Ectodermal cell (in vitro differentiated cells): ENCODE measurements around the gene PSPC1.
"Not testable (repeated sequence)": the region's sequence is repeated elsewhere in the genome, so short reads cannot be mapped to it uniquely, and the experiment has no call there.

Experiments used
- H3K27ac ChIP-seq: 2 replicates; pipeline ENCODE4 v1.7.0; 2013; ENCODE audit warnings: mild to moderate bottlenecking, low read depth, low read length; ENCODE audit not compliant: insufficient read depth, poor library complexity, severe bottlenecking
- H3K27me3 ChIP-seq: 2 replicates; pipeline ENCODE4 v1.7.0; 2013; ENCODE audit warnings: mild to moderate bottlenecking, low read length; ENCODE audit not compliant: insufficient read depth, control insufficient read depth, poor library complexity, severe bottlenecking
- H3K36me3 ChIP-seq: one replicate; pipeline ENCODE4 v1.7.0; 2013; ENCODE audit warnings: low read length; ENCODE audit not compliant: control insufficient read depth, insufficient read depth
- H3K4me1 ChIP-seq: one replicate; pipeline ENCODE4 v1.7.0; 2013; ENCODE audit warnings: low read length; ENCODE audit not compliant: control insufficient read depth, insufficient read depth
- H3K4me3 ChIP-seq: 2 replicates; pipeline ENCODE4 v1.7.0; 2013; ENCODE audit warnings: low read depth, low read length, control low read depth; ENCODE audit not compliant: insufficient read depth
- H3K9me3 ChIP-seq: 2 replicates; pipeline ENCODE4 v1.7.0; 2013; ENCODE audit warnings: mild to moderate bottlenecking, low read length, moderate library complexity; ENCODE audit not compliant: control insufficient read depth
- WGBS, 2 experiments: methylation state at CpG; one replicate each; pipeline ENCODE4 v1.1.7; 2013; ENCODE audit warnings: missing lambda C conversion rate in 2 of 2; 5-methylcytosine and 5-hydroxymethylcytosine counted together

The PSPC1 gene

DNA sequence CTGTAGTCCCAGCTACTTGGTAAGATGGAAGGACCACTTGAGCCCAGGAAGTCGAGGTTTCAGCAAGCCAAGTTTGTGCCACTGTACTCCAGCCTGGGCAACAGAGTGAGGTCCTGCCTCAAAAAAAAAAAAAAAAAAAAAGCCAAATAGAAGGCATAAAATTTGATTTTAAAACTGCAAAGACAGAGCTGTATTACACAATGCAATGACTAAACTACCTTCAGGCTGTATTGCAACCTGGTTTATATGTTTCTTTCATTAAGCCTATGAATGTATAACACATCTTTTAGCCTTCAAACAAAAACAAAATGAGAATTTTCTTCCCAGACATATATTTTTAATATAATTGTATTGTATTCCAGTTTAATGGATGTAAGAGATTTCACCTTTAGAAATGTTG is 73.7 kb downstream of the PSPC1 start:
- H3K9me3 ChIP-seq, H3K4me1 ChIP-seq, H3K36me3 ChIP-seq, H3K27me3 ChIP-seq, H3K27ac ChIP-seq, H3K4me3 ChIP-seq: not testable (repeated sequence)
- 90 to 100% methylated on average over 1 of the region's 1 CpG for WGBS, 2 experiments

DNA sequence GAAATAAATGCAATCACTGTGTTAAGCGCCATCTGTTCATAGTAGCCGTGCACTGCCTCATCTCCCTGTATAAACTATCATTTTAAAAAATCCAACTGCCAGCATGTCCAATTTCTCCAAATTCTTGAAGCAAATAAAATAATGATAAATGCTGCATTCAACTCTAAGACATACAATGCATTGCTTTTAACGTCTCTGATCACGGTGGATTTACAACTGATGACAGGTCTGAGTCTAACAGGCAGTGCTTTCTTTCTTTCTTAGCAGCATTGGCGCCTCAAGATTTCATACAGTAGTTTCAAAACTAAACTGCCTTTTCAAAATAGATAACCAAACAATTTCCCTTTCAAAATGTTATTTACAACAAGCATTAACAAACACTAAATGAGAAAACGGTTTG is 78.5 kb downstream of the PSPC1 start:
- H3K4me3 ChIP-seq, H3K27me3 ChIP-seq, H3K9me3 ChIP-seq, H3K27ac ChIP-seq, H3K36me3 ChIP-seq, H3K4me1 ChIP-seq: not testable (repeated sequence)
- WGBS, 2 experiments = 83 to 89% methylated on average over 5 to 6 of the region's 6 CpGs

GRCh38 chr13:19701619-19702018 is 81.1 kb downstream of the PSPC1 start:
- not testable (repeated sequence) for H3K36me3 ChIP-seq, H3K4me1 ChIP-seq, H3K27ac ChIP-seq, H3K4me3 ChIP-seq, H3K27me3 ChIP-seq, H3K9me3 ChIP-seq

GRCh38 chr13:19700963-19701362 is 81.8 kb downstream of the PSPC1 start:
- H3K4me3 ChIP-seq, H3K27me3 ChIP-seq, H3K4me1 ChIP-seq, H3K27ac ChIP-seq, H3K36me3 ChIP-seq, H3K9me3 ChIP-seq: not testable (repeated sequence)
- 65 to 74% methylated on average over 1 to 2 of the region's 5 CpGs for WGBS, 2 experiments

DNA sequence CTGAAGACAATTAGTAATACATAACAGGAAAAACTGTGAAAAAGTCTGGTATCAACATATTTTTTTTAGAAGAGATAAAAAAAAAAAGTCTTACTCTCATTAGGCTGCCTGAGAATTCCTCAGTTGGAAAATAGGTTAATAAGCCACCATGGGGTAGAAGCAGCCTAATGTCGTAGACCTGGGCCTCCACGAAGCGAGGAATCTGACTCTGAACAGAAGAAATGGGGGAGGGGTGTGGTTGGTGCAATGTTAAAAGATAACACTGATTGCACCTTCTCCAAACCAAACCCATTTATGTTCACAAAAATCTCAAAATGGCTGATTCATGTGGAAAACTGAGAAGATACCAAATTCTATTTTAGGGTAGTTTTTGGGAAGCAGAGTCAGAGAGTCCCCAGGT is 86.9 kb downstream of the PSPC1 start:
- H3K36me3 ChIP-seq = no peaks in the 10 kb centered on the region
- H3K4me3 ChIP-seq = no peak overlapping the region
- 37 to 46% methylated on average over 3 of the region's 3 CpGs for WGBS, 2 experiments
- H3K27me3 ChIP-seq = no peaks in the 10 kb centered on the region
- H3K4me1 ChIP-seq = no peaks in the 10 kb centered on the region
- no peaks in the 10 kb centered on the region for H3K9me3 ChIP-seq
- no peak overlapping the region for H3K27ac ChIP-seq

GRCh38 chr13:19695428-19695827 is 87.3 kb downstream of the PSPC1 start:
- Histone ChIP-seq H3K4me3 (no peak overlapping the region), H3K27ac (no peak overlapping the region), H3K36me3 (no peaks in the 10 kb centered on the region), H3K27me3 (no peaks in the 10 kb centered on the region), H3K4me1 (no peaks in the 10 kb centered on the region), H3K9me3 (no peaks in the 10 kb centered on the region)
- WGBS, 2 experiments = 57 to 80% methylated on average over 1 of the region's 1 CpG

DNA sequence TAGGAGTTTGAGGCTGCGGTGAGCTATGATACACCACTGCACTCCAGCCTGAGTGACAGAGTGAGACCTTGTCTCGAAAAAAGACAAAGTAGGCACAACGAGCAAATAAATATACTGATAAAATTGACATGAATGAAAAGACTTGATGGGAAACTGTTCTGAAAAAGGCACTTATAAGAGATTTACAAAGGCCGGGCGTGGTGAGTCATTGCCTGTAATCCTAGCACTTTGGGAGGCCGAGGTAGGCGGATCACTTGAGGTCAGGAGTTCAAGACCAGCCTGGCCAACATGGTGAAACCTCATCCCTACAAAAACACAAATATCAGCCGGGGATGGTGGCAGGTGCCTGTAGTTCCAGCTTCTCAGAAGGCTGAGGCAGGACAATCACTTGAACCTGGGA is 91.3 kb downstream of the PSPC1 start:
- H3K36me3 ChIP-seq = not testable (repeated sequence)
- 91% methylated on average over 8 of the region's 8 CpGs for WGBS, 2 experiments

GRCh38 chr13:19685437-19685836 is 97.3 kb downstream of the PSPC1 start:
- Histone ChIP-seq H3K4me3 (no peak overlapping the region), H3K27me3 (no peaks in the 10 kb centered on the region), H3K9me3 (no peaks in the 10 kb centered on the region), H3K4me1 (no peaks in the 10 kb centered on the region), H3K27ac (no peak overlapping the region), H3K36me3 (no peaks in the 10 kb centered on the region)

More for the DNA sequence above, 91.3 kb downstream of the PSPC1 start:
- not testable (repeated sequence) for H3K9me3 ChIP-seq, H3K4me1 ChIP-seq, H3K4me3 ChIP-seq, H3K27ac ChIP-seq, H3K27me3 ChIP-seq

- Histone ChIP-seq H3K27me3 (no peaks in the 10 kb centered on the region), H3K27ac (no peak overlapping the region), H3K36me3 (no peaks in the 10 kb centered on the region), H3K4me3 (no peak overlapping the region), H3K9me3 (no peaks in the 10 kb centered on the region), H3K4me1 (no peaks in the 10 kb centered on the region)
- WGBS, 2 experiments = 92 to 94% methylated on average over 4 of the region's 5 CpGs
Observed at GRCh38 chr13:19685034-19685433, 97.7 kb downstream of the PSPC1 start.

GRCh38 chr13:19681517-19681916 is 101.2 kb downstream of the PSPC1 start:
- no peak overlapping the region for H3K4me3 ChIP-seq
- H3K27ac ChIP-seq = no peak overlapping the region
- no peaks in the 10 kb centered on the region for H3K9me3 ChIP-seq
- no peaks in the 10 kb centered on the region for H3K4me1 ChIP-seq
- H3K36me3 ChIP-seq = peaks cover 6% of the 10 kb centered on the region
- H3K27me3 ChIP-seq = no peaks in the 10 kb centered on the region
- 37 to 67% methylated on average over 1 to 2 of the region's 2 CpGs for WGBS, 2 experiments

DNA sequence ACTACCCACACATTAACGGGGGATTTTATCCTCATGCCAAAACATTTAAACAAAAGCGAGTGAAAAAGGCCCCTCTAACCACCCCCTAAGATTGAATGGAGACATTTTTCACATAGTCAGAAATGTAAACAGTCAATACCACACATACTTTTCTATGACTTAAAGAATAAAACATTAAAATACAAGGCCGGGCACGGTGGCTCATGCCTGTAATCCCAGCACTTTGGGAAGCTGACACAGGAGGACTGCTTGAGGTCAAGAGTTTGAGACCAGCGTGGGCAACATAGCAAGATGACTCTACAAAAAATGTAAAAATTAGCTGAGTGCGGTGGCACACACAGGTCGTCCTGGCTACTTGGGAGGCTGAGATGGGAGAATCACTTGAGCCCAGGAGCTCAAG is 102.0 kb downstream of the PSPC1 start:
- WGBS, 2 experiments = 91 to 94% methylated on average over 7 of the region's 7 CpGs
- Histone ChIP-seq H3K9me3 (no peaks in the 10 kb centered on the region), H3K27me3 (no peaks in the 10 kb centered on the region)

More for the DNA sequence above, 102.0 kb downstream of the PSPC1 start:
- Histone ChIP-seq H3K4me3 (no peak overlapping the region), H3K4me1 (no peaks in the 10 kb centered on the region), H3K36me3 (peaks cover 6% of the 10 kb centered on the region), H3K27ac (no peak overlapping the region)
